Panc1 (cell line): Measurements from ENCODE around the gene BEX2.

ENCODE experiments used
- POLR2AphosphoS5 ChIP-seq: IDR thresholded peaks from 2 replicates; pipeline ENCODE4 v1.6.1; 2012; ENCODE audit warnings: mild to moderate bottlenecking, low read depth, low read length, moderate library complexity
- SIN3A ChIP-seq: IDR thresholded peaks from 2 replicates; pipeline ENCODE4 v1.6.1; 2012; ENCODE audit warnings: low read depth, mild to moderate bottlenecking, low read length, moderate library complexity, borderline replicate concordance; ENCODE audit not compliant: insufficient read depth
- TF ChIP-seq, protein P1 (sequence below): fragments of 450-650 bp; IDR thresholded peaks from 2 replicates; pipeline ENCODE4 v1.5.1; 2017; ENCODE audit warnings: mild to moderate bottlenecking

GRCh38 chrX:103310555-103311398 is at the start of gene BEX2:
- TF ChIP-seq, protein P1, sequence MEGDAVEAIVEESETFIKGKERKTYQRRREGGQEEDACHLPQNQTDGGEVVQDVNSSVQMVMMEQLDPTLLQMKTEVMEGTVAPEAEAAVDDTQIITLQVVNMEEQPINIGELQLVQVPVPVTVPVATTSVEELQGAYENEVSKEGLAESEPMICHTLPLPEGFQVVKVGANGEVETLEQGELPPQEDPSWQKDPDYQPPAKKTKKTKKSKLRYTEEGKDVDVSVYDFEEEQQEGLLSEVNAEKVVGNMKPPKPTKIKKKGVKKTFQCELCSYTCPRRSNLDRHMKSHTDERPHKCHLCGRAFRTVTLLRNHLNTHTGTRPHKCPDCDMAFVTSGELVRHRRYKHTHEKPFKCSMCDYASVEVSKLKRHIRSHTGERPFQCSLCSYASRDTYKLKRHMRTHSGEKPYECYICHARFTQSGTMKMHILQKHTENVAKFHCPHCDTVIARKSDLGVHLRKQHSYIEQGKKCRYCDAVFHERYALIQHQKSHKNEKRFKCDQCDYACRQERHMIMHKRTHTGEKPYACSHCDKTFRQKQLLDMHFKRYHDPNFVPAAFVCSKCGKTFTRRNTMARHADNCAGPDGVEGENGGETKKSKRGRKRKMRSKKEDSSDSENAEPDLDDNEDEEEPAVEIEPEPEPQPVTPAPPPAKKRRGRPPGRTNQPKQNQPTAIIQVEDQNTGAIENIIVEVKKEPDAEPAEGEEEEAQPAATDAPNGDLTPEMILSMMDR = no peak
- TF ChIP-seq POLR2AphosphoS5 (no peak), SIN3A (no peak)
